Measurements from ENCODE around the gene RNF167. TPM values are rescaled to one million over a fixed set of nuclear protein-coding genes. Genes with fewer than 3 reads are reported as not detected.
A peak's percentile ranks its signal among the peaks of the same experiment; 100 is the strongest.

RNF167 gene
- total and polyA plus RNA-seq, 2 of the 13 experiments (the other 11 are each of a cell fraction or from before 2014, with no cell fraction given): 44.1 to 45.4 TPM

- no peak for TF ChIP-seq ZNF101 (CRISPR knock-in tag; IDR thresholded peaks at IDR 0.05; ENCODE audit: borderline replicate concordance, low read depth)
- TF ChIP-seq ZNF589 (CRISPR knock-in tag; conservative IDR thresholded peaks at IDR 0.05): no peak
- 0 out of 2 replicates have a peak, but pooled peaks have one; percentile 17 for TF ChIP-seq KDM3A (CRISPR knock-in tag; IDR thresholded peaks at IDR 0.05; ENCODE audit: low read depth)
- no peak; the same call in 1 of the 2 replicates for TF ChIP-seq GABPB1 (CRISPR knock-in tag; IDR thresholded peaks at IDR 0.05)
- TF ChIP-seq KDM1A (CRISPR knock-in tag; IDR thresholded peaks at IDR 0.05): no peak
- 0 out of 2 replicates have a peak, but pooled peaks have one; percentile 65 for TF ChIP-seq ZNF772 (CRISPR knock-in tag; IDR thresholded peaks at IDR 0.05)
- no peak for TF ChIP-seq ZNF383 (CRISPR knock-in tag; IDR thresholded peaks at IDR 0.05; ENCODE audit: borderline replicate concordance)
- peak; percentile 18; the same call in 1 of the 2 replicates for TF ChIP-seq ELF3 (CRISPR knock-in tag; IDR thresholded peaks at IDR 0.05)
- peak; percentile 44; the same call in 1 of the 2 replicates for TF ChIP-seq ARID4A (CRISPR knock-in tag; IDR thresholded peaks at IDR 0.05; ENCODE audit: borderline replicate concordance)
- no peak for TF ChIP-seq DRAP1 (CRISPR knock-in tag; IDR thresholded peaks at IDR 0.05)
- TF ChIP-seq STAG1 (CRISPR knock-in tag; IDR thresholded peaks at IDR 0.05): peak; percentile 32
- TF ChIP-seq IRF1 (CRISPR knock-in tag; IDR thresholded peaks at IDR 0.05; ENCODE audit: low read depth): no peak
- TF ChIP-seq NCOA2 (CRISPR knock-in tag; IDR thresholded peaks at IDR 0.05): 0 out of 2 replicates have a peak, but pooled peaks have one; percentile 10
- no peak for TF ChIP-seq HMGXB4 (CRISPR knock-in tag; IDR thresholded peaks at IDR 0.05; ENCODE audit: borderline replicate concordance in 1 of 2, low read depth in 1 of 2)
- TF ChIP-seq ZNF292 (CRISPR knock-in tag; IDR thresholded peaks at IDR 0.05; ENCODE audit: borderline replicate concordance, low read depth): 0 out of 2 replicates have a peak, but pooled peaks have one; percentile 43
- peak; percentile 38; the same call in 1 of the 2 replicates for TF ChIP-seq POLR2G (IDR thresholded peaks at IDR 0.05; ENCODE audit: low read depth, low read length)
Measured at GRCh38 chr17:4969551-4970173, 29.6 kb downstream of the RNF167 start (continued).

Data from HepG2 (cell line).